H1 (cell line): ENCODE data around the gene RYR3.

Experiments used
- CBX5 ChIP-seq: fragments of 300-800, 300-1000 bp; sonication (generic); IDR thresholded peaks from 2 replicates; pipeline ENCODE4 v1.7.1; 2016; ENCODE audit warnings: antibody characterized with exemption, low read length, low read depth
- CBX8 ChIP-seq: fragments of 300-800, 300-1000 bp; sonication (generic); IDR thresholded peaks from 2 replicates; pipeline ENCODE4 v1.7.1; 2016; ENCODE audit warnings: low read depth, low read length, borderline replicate concordance
- CTCF ChIP-seq, 3 experiments: IDR thresholded peaks; 1 replicate in 2 of 3; 2 replicates in 1 of 3; pipeline versions ENCODE4 v1.5.1 to v1.6.1; 2011; ENCODE audit warnings: low read length in 3 of 3, mild to moderate bottlenecking in 3 of 3, inconsistent platforms in 2 of 3, low read depth in 1 of 3, moderate library complexity in 1 of 3; ENCODE audit not compliant: insufficient read depth in 1 of 3; ENCODE audit errors: control extremely low read depth in 1 of 3
- EP300 ChIP-seq, 2 experiments: IDR thresholded peaks; 1 replicate in 1 of 2; 2 replicates in 1 of 2; pipeline ENCODE4 v1.6.1; 2011 to 2012; ENCODE audit warnings: low read depth in 2 of 2, low read length in 2 of 2, mild to moderate bottlenecking in 2 of 2, borderline replicate concordance in 1 of 2, inconsistent platforms in 1 of 2, moderate library complexity in 1 of 2
- EZH2 ChIP-seq: fragments of 200-600 bp; sonication (generic); IDR thresholded peaks from 2 replicates; pipeline ENCODE4 v1.7.1; 2012; ENCODE audit warnings: low read depth, mild to moderate bottlenecking, moderate library complexity, low read length, inconsistent platforms; ENCODE audit not compliant: severe bottlenecking
- HDAC6 ChIP-seq: IDR thresholded peaks from one replicate; pipeline ENCODE4 v1.7.1; 2012; ENCODE audit warnings: low read depth, mild to moderate bottlenecking, inconsistent platforms, low read length, moderate library complexity
- JUND ChIP-seq: IDR thresholded peaks from 2 replicates; pipeline ENCODE4 v1.6.1; 2011; ENCODE audit warnings: mild to moderate bottlenecking, improper control_type of control experiment, low read length
- POLR2AphosphoS5 ChIP-seq: IDR thresholded peaks from 2 replicates; pipeline ENCODE4 v1.6.1; 2011; ENCODE audit warnings: low read depth, low read length
- RAD21 ChIP-seq, 2 experiments: IDR thresholded peaks in 1 of 2; conservative IDR thresholded peaks in 1 of 2; 2 replicates each; pipeline ENCODE4 v1.6.1; 2011; ENCODE audit warnings: low read depth in 2 of 2, low read length in 2 of 2, improper control_type of control experiment in 1 of 2, inconsistent platforms in 1 of 2, mild to moderate bottlenecking in 1 of 2, moderate library complexity in 1 of 2
- YY1 ChIP-seq: IDR thresholded peaks from 2 replicates; pipeline ENCODE4 v1.6.1; 2011; ENCODE audit warnings: low read depth, mild to moderate bottlenecking, low read length

DNA sequence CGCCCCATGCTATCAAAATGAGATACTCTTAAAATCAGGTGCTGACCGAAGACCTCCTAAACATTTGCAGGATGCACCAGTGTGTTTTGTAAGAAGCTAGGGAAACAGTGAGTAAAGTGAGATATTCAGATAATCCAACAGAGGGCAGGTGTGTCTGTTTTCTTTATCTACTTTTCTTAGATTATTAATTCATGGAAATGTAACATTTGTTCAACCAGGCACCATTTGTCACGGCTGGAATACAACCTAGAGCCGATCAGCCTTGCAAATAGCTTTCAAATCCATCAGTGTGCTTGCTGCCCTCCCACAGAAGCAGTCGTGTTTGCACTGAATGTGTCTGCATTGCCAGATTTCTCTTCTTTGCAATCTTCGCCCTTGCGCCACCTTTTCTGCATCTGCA, 455.6 kb downstream of the RYR3 start:
- no peak for TF ChIP-seq JUND
- TF ChIP-seq CTCF (IDR thresholded peaks at IDR 0.05; ENCODE audit: control extremely low read depth in 1 of 3, insufficient read depth in 1 of 3, low read depth in 1 of 3, low read length in 3 of 3), result peak in 1 of 3 experiments; percentile 12; a peak in 1 of 4 replicates
- TF ChIP-seq RAD21 (IDR thresholded peaks at IDR 0.05 in 1 of 2, conservative IDR thresholded peaks at IDR 0.05 in 1 of 2; ENCODE audit: low read depth in 2 of 2, low read length in 2 of 2), result peak; percentile 21 to 22; a peak in 3 of 4 replicates
- no peak for TF ChIP-seq CBX8
- no peak for TF ChIP-seq YY1
- no peak for TF ChIP-seq EP300 (IDR thresholded peaks at IDR 0.05; ENCODE audit: borderline replicate concordance in 1 of 2, low read depth in 2 of 2, low read length in 2 of 2)
- no peak for TF ChIP-seq EZH2
- TF ChIP-seq POLR2AphosphoS5, result no peak
- TF ChIP-seq CBX5, result no peak
- TF ChIP-seq HDAC6, result no peak
